ENCODE results near the gene ANKRD29. TPM values are rescaled to one million over a fixed set of nuclear protein-coding genes. Genes with fewer than 3 reads are reported as not detected.
"Not testable (repeated sequence)": the region's sequence is repeated elsewhere in the genome, so short reads cannot be mapped to it uniquely, and the experiment has no call there.

The ANKRD29 gene
- total RNA-seq, 1 donor from 2014 or later, result not detected

- DNase-seq (ENCODE audit: low spot score), result no peak
- H3K27me3 Mint-ChIP-seq (ENCODE audit: low read depth), result peaks cover 30% of the 10 kb centered on the region
- H3K9me3 Mint-ChIP-seq, result no peaks in the 10 kb centered on the region
- H3K4me1 Mint-ChIP-seq (ENCODE audit: low read depth), result no peaks in the 10 kb centered on the region
- intact Hi-C loops (cut with micrococcal nuclease), result no loop called here
- no peaks in the 10 kb centered on the region for H3K36me3 Mint-ChIP-seq (ENCODE audit: low read depth)
- no peak overlapping the region for H3K4me3 Mint-ChIP-seq (ENCODE audit: low read depth)
- H3K27ac Mint-ChIP-seq, result no peak overlapping the region
Observed at GRCh38 chr18:23648940-23649607, 13.6 kb downstream of the ANKRD29 start.

GRCh38 chr18:23648456-23648855 is 14.3 kb downstream of the ANKRD29 start:
- no peak overlapping the region for H3K4me3 Mint-ChIP-seq (ENCODE audit: low read depth)
- peaks cover 31% of the 10 kb centered on the region for H3K27me3 Mint-ChIP-seq (ENCODE audit: low read depth)
- no peaks in the 10 kb centered on the region for H3K9me3 Mint-ChIP-seq
- intact Hi-C loops (cut with micrococcal nuclease), result no loop called here
- H3K27ac Mint-ChIP-seq, result no peak overlapping the region
- no peaks in the 10 kb centered on the region for H3K36me3 Mint-ChIP-seq (ENCODE audit: low read depth)
- DNase-seq (ENCODE audit: low spot score), result no peak
- no peaks in the 10 kb centered on the region for H3K4me1 Mint-ChIP-seq (ENCODE audit: low read depth)

GRCh38 chr18:23646282-23646681 is 16.4 kb downstream of the ANKRD29 start:
- no peaks in the 10 kb centered on the region for H3K9me3 Mint-ChIP-seq
- no peaks in the 10 kb centered on the region for H3K36me3 Mint-ChIP-seq (ENCODE audit: low read depth)
- peaks cover 27% of the 10 kb centered on the region for H3K27me3 Mint-ChIP-seq (ENCODE audit: low read depth)

DNA sequence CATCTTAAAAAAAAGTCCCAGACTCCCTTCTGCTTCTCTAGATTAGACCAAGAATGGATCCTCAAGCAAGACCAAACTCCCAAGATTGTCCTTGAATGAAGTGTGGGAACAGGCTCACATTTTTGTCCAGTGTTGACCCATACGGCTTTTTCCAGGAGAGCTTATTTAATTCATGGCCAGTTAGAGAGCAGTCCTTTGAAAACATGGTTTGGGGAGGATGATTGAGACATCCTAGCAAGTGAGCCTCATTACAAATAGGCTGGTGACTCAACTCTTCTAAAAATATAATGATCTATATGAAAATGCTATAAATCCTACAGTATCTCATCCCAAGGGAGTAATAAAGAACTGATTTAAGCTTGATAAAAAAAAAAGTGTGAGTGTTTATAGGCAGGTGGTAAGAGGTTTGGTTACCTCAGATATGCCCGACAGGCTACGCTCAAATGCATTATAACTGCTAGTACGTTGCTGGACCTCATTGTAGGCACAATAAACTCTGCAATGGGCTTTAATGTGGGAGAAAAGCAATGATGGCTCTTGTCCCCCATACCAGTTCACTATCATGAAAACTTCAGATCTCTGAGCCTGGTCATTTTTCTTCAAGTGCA is 17.0 kb downstream of the ANKRD29 start:
- H3K27me3 Mint-ChIP-seq (ENCODE audit: low read depth), result peaks cover 27% of the 10 kb centered on the region
- H3K4me1 Mint-ChIP-seq (ENCODE audit: low read depth), result no peaks in the 10 kb centered on the region
- H3K4me3 Mint-ChIP-seq (ENCODE audit: low read depth), result no peak overlapping the region
- H3K9me3 Mint-ChIP-seq, result no peaks in the 10 kb centered on the region
- intact Hi-C loops (cut with micrococcal nuclease), result no loop called here
- H3K36me3 Mint-ChIP-seq (ENCODE audit: low read depth), result no peaks in the 10 kb centered on the region
- DNase-seq (ENCODE audit: low spot score), result no peak
- H3K27ac Mint-ChIP-seq, result no peak overlapping the region

More at GRCh38 chr18:23646282-23646681, 16.4 kb downstream of the ANKRD29 start:
- no peak for DNase-seq (ENCODE audit: low spot score)
- intact Hi-C loops (cut with micrococcal nuclease), result no loop called here
- Mint-ChIP-seq H3K27ac (no peak overlapping the region), H3K4me3 (ENCODE audit: low read depth) (no peak overlapping the region), H3K4me1 (ENCODE audit: low read depth) (no peaks in the 10 kb centered on the region)

GRCh38 chr18:23643815-23644490 is 18.8 kb downstream of the ANKRD29 start:
- Mint-ChIP-seq H3K9me3 (no peaks in the 10 kb centered on the region), H3K27me3 (ENCODE audit: low read depth) (peaks cover 27% of the 10 kb centered on the region)
- DNase-seq (ENCODE audit: low spot score), result no peak

DNA sequence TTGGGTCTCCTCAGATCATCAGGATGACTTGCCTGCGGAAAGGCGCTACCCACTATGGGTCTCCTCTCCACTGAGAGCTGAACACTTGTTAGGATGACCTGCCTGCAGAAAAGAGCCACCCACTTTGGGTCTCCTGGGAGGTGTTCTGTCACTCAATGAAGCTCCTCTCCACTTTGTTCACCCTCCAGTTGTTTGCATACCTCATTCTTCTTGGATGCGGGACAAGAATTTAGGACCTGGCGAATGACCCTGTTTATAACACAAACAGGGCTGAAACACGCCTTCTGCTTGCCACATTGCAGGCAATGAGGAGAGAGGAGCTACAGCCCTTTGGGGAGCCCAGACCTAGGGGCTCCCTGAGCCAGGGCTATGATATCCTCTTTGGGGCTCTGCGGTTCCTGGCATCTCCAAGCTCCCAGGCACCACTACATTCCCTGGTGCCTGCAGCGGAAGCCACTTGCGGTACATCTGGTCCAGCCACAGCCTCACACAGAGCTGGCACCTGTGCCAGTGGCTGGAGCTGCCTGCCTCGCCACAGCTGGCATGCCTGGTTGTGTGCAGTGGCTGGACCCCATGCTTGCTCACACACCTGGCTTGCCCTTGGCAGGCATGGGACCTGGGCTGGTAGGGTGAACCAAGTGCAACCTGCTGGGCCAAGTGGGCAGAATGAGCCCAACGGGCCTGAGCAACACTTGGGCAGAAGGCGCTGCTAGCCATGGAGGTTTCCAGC is 20.6 kb downstream of the ANKRD29 start:
- intact Hi-C loops (cut with micrococcal nuclease), result no loop called here
- no peaks in the 10 kb centered on the region for H3K4me1 Mint-ChIP-seq (ENCODE audit: low read depth)
- H3K9me3 Mint-ChIP-seq, result no peaks in the 10 kb centered on the region
- H3K27ac Mint-ChIP-seq, result no peak overlapping the region
- H3K4me3 Mint-ChIP-seq (ENCODE audit: low read depth), result no peak overlapping the region
- H3K27me3 Mint-ChIP-seq (ENCODE audit: low read depth), result peaks cover 28% of the 10 kb centered on the region
- no peaks in the 10 kb centered on the region for H3K36me3 Mint-ChIP-seq (ENCODE audit: low read depth)
- DNase-seq (ENCODE audit: low spot score), result no peak

More at GRCh38 chr18:23643815-23644490, 18.8 kb downstream of the ANKRD29 start:
- Mint-ChIP-seq H3K36me3 (ENCODE audit: low read depth) (no peaks in the 10 kb centered on the region), H3K4me1 (ENCODE audit: low read depth) (no peaks in the 10 kb centered on the region), H3K27ac (no peak overlapping the region), H3K4me3 (ENCODE audit: low read depth) (no peak overlapping the region)
- intact Hi-C loops (cut with micrococcal nuclease), result no loop called here

DNA sequence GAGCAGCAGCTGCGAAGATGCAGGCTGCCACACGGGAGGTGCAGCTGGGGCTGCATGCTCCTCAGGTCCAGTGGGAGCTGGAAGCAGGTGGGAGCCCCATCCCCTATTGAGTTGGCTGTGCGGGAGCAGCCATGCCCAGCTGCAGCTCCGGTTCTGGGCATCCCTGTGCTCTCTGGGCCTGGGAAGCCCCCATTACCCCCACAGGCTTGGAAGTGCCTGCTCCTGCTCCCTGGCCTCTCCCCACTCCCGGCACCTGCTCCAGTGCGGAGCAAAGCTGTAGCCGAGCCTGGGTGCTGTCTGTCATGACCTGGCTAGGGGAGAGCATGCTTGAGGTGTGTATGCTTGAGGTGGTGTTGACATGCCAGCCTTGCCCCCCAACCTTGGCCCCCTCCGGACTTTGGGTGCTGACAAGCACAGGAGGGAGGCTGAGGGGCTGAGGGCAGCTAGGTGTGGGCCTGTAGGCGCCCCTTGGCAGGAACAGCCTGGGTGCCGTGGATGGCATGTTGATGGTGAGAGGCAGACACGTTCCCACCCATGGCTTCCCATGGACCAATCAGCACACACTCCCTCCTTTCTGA is 21.5 kb downstream of the ANKRD29 start:
- Mint-ChIP-seq H3K36me3 (ENCODE audit: low read depth) (no peaks in the 10 kb centered on the region), H3K4me1 (ENCODE audit: low read depth) (no peaks in the 10 kb centered on the region), H3K27ac (no peak overlapping the region), H3K4me3 (ENCODE audit: low read depth) (no peak overlapping the region), H3K27me3 (ENCODE audit: low read depth) (peaks cover 23% of the 10 kb centered on the region), H3K9me3 (no peaks in the 10 kb centered on the region)
- DNase-seq (ENCODE audit: low spot score), result no peak
- intact Hi-C loops (cut with micrococcal nuclease), result no loop called here

DNA sequence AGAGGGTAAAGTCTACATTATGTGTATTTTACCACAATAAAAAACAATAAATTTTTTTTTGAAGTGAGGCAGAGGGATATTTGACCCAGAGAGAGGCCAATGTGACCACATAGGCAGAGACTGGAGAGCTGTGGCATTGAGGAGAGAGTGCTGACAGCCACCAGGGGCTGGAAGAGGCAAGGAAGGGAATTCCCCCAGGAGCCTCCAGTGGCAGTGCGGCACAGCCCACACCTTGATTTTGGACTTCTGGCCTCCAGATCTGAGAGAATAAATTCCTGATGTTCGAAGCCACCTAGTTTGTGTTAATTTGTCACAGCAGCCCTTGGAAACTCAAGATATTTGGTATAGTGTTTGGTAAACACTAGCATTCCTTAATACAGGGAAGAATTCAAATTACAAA is 22.7 kb downstream of the ANKRD29 start:
- H3K4me1 Mint-ChIP-seq (ENCODE audit: low read depth), result peaks cover 3% of the 10 kb centered on the region
- H3K36me3 Mint-ChIP-seq (ENCODE audit: low read depth), result no peaks in the 10 kb centered on the region
- DNase-seq (ENCODE audit: low spot score), result no peak
- intact Hi-C loops (cut with micrococcal nuclease), result no loop called here
- H3K9me3 Mint-ChIP-seq, result no peaks in the 10 kb centered on the region
- no peak overlapping the region for H3K27ac Mint-ChIP-seq
- peaks cover 26% of the 10 kb centered on the region for H3K27me3 Mint-ChIP-seq (ENCODE audit: low read depth)
- no peak overlapping the region for H3K4me3 Mint-ChIP-seq (ENCODE audit: low read depth)

DNA sequence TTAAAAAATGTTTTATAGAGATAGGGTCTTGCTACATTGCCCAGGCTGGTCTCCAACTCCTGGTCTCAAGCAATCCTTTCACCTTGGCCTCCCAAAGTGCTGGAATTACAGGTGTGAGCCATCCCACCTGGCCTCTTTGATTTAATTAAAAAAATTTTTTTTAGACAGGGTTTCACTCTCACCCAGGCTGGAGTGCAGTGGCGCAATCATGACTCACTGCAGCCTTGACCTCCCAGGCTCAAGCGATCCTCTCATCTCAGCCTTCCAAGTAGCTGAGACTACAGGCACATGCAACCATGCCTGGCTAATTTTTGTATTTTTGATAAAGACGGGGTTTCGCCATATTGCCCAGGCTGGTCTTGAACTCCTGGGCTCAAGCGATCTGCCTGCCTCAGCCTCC is 26.3 kb downstream of the ANKRD29 start:
- H3K36me3 Mint-ChIP-seq (ENCODE audit: low read depth); DNase-seq (ENCODE audit: low spot score); H3K4me3 Mint-ChIP-seq (ENCODE audit: low read depth); H3K27ac Mint-ChIP-seq; H3K4me1 Mint-ChIP-seq (ENCODE audit: low read depth); H3K9me3 Mint-ChIP-seq; intact Hi-C loops (cut with micrococcal nuclease): not testable (repeated sequence)
- H3K27me3 Mint-ChIP-seq (ENCODE audit: low read depth), result peaks cover 26% of the 10 kb centered on the region

- intact Hi-C loops (cut with micrococcal nuclease), result no loop called here
- Mint-ChIP-seq H3K27me3 (ENCODE audit: low read depth) (peaks cover 26% of the 10 kb centered on the region), H3K4me3 (ENCODE audit: low read depth) (no peak overlapping the region), H3K27ac (no peak overlapping the region), H3K9me3 (no peaks in the 10 kb centered on the region), H3K36me3 (ENCODE audit: low read depth) (no peaks in the 10 kb centered on the region), H3K4me1 (ENCODE audit: low read depth) (peaks cover 9% of the 10 kb centered on the region)
- no peak for DNase-seq (ENCODE audit: low spot score)
Observed at GRCh38 chr18:23636071-23636399, 26.7 kb downstream of the ANKRD29 start.

GRCh38 chr18:23635283-23636070 is 27.2 kb downstream of the ANKRD29 start:
- H3K4me3 Mint-ChIP-seq (ENCODE audit: low read depth), result no peak overlapping the region
- H3K36me3 Mint-ChIP-seq (ENCODE audit: low read depth), result no peaks in the 10 kb centered on the region
- H3K9me3 Mint-ChIP-seq, result no peaks in the 10 kb centered on the region
- intact Hi-C loops (cut with micrococcal nuclease), result no loop called here
- no peak for DNase-seq (ENCODE audit: low spot score)
- no peak overlapping the region for H3K27ac Mint-ChIP-seq
- peaks cover 9% of the 10 kb centered on the region for H3K4me1 Mint-ChIP-seq (ENCODE audit: low read depth)
- H3K27me3 Mint-ChIP-seq (ENCODE audit: low read depth), result peaks cover 25% of the 10 kb centered on the region

DNA sequence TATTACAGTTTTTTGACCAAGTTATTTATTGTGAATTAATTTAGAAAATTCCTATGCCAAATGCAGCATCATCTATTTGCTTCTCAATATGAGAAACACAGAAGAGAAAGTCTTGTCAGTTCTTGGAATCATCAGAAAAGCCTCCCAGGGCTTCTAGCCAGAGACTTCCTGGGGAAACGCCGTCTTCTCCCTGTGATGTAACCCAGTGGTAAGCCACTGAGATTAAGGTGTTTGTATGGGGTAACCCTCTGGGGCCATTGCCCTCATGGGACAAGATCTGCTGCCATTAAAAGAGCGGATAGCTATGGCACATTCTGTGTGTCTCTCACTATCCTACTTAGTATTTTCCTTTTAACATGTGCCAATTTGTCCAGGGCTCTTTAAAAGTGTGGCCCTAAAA is 28.0 kb downstream of the ANKRD29 start:
- no peaks in the 10 kb centered on the region for H3K36me3 Mint-ChIP-seq (ENCODE audit: low read depth)
- peaks cover 22% of the 10 kb centered on the region for H3K27me3 Mint-ChIP-seq (ENCODE audit: low read depth)
- intact Hi-C loops (cut with micrococcal nuclease), result no loop called here
- DNase-seq (ENCODE audit: low spot score), result no peak
- H3K9me3 Mint-ChIP-seq, result no peaks in the 10 kb centered on the region
- no peak overlapping the region for H3K4me3 Mint-ChIP-seq (ENCODE audit: low read depth)
- H3K4me1 Mint-ChIP-seq (ENCODE audit: low read depth), result peaks cover 9% of the 10 kb centered on the region
- H3K27ac Mint-ChIP-seq, result no peak overlapping the region
